ENCODE data around the gene BTBD10.
"Not testable (repeated sequence)": the region's sequence is repeated elsewhere in the genome, so short reads cannot be mapped to it uniquely, and the experiment has no call there.

BTBD10 gene

GRCh38 chr11:13438291-13438690, 24.7 kb downstream of the BTBD10 start:
- DNase-seq: no peak

DNA sequence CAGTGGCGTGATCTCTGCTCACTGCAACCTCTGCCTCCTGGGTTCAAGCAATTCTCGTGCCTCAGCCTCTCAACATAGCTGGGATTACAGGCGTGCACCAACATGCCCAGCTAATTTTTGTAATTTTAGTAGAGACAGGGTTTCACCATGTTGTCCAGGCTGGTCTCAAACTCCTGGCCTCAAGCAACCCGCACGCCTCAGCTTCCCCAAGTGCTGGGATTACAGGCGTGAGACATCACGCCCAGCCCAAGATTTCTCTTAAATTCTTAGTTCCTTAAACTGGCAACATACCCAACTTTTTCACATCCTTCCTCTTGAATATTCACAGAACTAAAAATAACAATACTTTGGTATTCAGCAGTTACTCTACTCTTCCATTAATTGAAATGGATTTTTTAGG, 26.2 kb downstream of the BTBD10 start:
- DNase-seq: not testable (repeated sequence)

- DNase-seq: no peak
These were observed 28.5 kb downstream of the BTBD10 start for GRCh38 chr11:13434247-13435205.

- no peak for DNase-seq
These were observed 29.6 kb downstream of the BTBD10 start for GRCh38 chr11:13433437-13433836.

GRCh38 chr11:13429836-13430235, 33.2 kb downstream of the BTBD10 start:
- no peak for DNase-seq

GRCh38 chr11:13429288-13429687, 33.7 kb downstream of the BTBD10 start:
- DNase-seq: no peak

- no peak for DNase-seq
These were observed 35.6 kb downstream of the BTBD10 start for GRCh38 chr11:13427440-13427839.

DNA sequence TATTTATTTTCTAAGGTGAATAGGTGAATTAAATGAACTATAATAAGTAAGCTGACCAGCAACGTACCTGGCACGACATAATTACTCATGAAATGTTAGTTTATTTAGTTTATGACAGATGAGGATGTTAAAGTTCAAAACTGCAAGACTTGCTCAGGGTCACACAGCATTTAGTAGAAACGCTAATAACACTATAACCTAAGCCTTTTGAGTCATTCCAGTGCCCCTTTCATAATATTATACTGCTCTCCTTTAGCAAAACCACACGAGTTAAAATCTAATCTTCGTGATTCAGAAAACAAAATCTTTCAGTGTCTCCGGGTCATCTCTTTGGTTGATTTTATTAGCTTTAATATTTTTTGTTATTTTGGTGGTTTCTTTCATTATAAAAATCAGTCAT, 39.6 kb downstream of the BTBD10 start:
- no peak for DNase-seq

DNA sequence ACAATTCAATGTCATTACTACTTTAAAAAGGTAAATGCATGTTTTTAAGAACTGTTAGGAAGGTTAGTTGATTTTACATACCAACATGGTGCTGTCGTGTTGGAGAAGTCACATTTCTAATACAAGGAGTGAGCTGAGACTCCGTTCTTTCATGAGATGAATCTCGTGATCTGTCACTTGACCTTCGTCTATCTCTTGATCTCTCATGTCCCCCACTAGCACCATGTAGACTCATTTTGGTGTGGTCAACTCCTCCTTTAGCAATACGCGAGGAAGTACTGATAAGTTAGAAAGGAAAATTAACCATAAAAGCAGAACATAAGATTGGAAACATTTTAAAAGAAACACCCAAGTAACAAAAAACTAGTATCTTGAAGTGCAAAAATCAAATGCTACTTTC, 41.5 kb downstream of the BTBD10 start:
- no peak for DNase-seq

DNA sequence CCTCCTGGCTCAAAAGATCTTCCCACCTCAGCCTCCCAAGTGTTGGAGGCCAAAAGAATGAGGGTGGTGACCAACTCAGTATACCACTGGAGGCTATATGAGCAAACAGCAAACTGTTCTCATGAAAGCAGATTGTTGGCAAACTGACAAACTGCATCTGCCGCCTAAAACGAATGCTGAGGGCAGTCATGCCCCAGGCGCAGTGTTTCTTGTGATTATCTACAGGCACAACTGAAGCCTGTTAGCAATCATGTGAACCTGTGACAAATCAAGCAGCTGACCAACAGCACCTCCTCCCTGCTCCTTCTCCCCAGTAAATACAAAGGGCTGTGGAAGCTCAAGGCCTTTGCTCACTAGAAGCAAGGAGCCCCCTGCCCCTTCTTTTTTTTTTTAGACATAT, 47.8 kb downstream of the BTBD10 start:
- DNase-seq: no peak

GRCh38 chr11:13405220-13405619, 57.8 kb downstream of the BTBD10 start:
- DNase-seq: no peak

GRCh38 chr11:13398335-13398734, 64.7 kb downstream of the BTBD10 start:
- DNase-seq: not testable (repeated sequence)

DNA sequence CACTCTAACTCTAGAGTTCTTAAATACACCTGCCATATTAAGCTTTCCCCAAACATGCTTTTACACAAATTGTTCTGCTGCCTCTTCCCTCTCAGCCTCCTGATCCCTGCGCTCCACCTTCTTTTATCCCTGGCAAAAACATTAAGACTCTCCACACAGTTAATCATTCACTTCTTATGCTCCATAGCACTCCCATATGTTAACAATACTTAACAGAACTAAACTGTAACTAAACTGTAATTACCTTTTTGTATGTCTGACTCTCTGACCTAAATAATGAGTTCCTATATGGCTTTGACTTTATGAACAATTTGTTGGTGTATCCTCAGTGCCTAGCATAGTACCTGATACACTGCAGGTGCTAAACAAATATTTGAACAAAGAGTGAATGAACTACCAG, 71.8 kb downstream of the BTBD10 start:
- no peak for DNase-seq

- no peak for DNase-seq
These were observed 74.3 kb downstream of the BTBD10 start for GRCh38 chr11:13388741-13389140.

GRCh38 chr11:13386567-13386966, 76.5 kb downstream of the BTBD10 start:
- no peak for DNase-seq

- DNase-seq: no peak
These were observed 77.9 kb downstream of the BTBD10 start for GRCh38 chr11:13384908-13385640.

- DNase-seq: no peak
These were observed 80.3 kb downstream of the BTBD10 start for GRCh38 chr11:13382751-13383150.

DNA sequence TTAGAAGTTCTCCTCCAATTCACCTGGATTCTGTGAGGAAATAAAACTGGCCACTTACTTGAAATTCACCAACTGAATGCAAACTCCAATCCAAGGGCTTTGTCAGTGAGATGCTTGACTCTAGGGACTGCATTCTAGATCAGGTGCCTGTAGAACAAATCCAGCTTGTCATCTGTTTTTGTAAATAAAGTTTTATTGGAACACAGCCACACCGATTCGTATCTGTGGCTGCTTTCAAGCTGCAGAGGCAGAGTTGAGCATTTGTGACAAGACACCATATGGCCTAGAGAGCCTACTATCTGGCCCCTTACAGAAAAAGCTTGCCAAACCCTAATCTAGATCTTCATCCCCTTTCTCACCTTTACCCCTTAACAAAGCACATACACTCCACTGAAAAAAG, 82.3 kb downstream of the BTBD10 start:
- DNase-seq: no peak

- no peak for DNase-seq
These were observed 84.7 kb downstream of the BTBD10 start for GRCh38 chr11:13378316-13378715.

- DNase-seq: no peak
These were observed 86.2 kb downstream of the BTBD10 start for GRCh38 chr11:13376838-13377237.

DNA sequence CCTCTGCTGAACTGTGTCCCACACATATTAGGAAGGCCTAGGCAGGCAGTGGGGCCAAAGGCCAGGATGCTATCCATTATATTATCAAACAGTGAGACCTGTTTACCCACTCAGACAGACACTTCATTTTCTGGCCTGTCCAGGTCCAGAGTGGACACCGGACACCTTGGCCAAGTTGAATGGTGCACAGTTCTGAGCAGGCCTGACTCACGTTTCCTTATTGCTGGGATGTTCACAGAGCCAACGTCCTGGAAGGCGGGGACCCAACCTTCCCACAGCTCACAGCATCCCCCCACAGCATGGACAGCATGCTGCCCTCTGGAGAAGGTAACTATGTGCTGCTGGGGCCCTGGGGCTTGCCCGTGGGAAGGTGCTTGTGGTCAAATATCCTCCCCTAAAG, 86.6 kb downstream of the BTBD10 start:
- no peak for DNase-seq

- no peak for DNase-seq
These were observed 87.2 kb downstream of the BTBD10 start for GRCh38 chr11:13375798-13376197.

DNA sequence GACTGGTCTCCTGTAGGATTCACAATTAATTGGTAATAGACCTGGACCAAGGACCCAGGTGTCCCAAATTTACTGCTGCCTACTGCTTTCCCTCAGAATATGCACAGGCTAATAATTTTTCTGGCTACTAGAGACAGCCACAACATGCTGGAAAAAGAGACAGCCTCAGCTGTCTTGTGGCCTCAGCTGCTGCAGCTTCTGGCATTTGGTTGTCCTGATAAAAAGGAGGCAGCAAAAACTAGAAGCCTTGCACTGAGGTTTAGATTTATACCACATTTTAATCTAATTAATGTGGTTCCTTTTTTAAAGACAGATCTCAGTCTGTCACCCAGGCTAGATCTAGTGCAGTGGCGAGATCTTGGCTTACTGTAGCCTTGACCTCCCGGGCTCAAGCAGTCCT, 89.8 kb downstream of the BTBD10 start:
- DNase-seq: no peak

GRCh38 chr11:13368041-13368446, 95.0 kb downstream of the BTBD10 start:
- DNase-seq: no peak
